IMR-90 (cell line): ENCODE results near the gene GSTT2.

Experiments
- BHLHE40 ChIP-seq: fragments of 150-350 bp; IDR thresholded peaks from 2 replicates; pipeline ENCODE4 v1.6.1; 2016; ENCODE audit warnings: mild to moderate bottlenecking, low read depth, low read length
- CEBPB ChIP-seq: IDR thresholded peaks from 2 replicates; pipeline ENCODE4 v1.6.1; 2012; ENCODE audit warnings: low read depth, low read length, improper control_type of control experiment
- CHD1 ChIP-seq: IDR thresholded peaks from 2 replicates; pipeline ENCODE4 v1.6.1; 2012; ENCODE audit warnings: low read depth, low read length, improper control_type of control experiment
- MAFK ChIP-seq: IDR thresholded peaks from 2 replicates; pipeline ENCODE4 v1.6.1; 2012; ENCODE audit warnings: low read depth, low read length, improper control_type of control experiment
- MXI1 ChIP-seq: IDR thresholded peaks from 2 replicates; pipeline ENCODE4 v1.6.1; 2012; ENCODE audit warnings: low read depth, mild to moderate bottlenecking, low read length, moderate library complexity, borderline replicate concordance
- POLR2A ChIP-seq: IDR thresholded peaks from 2 replicates; pipeline ENCODE4 v1.6.1; 2012; ENCODE audit warnings: mild to moderate bottlenecking, low read depth, low read length
- RCOR1 ChIP-seq: IDR thresholded peaks from 2 replicates; pipeline ENCODE4 v1.6.1; 2012; ENCODE audit warnings: mild to moderate bottlenecking, low read length, improper control_type of control experiment; ENCODE audit not compliant: insufficient replicate concordance
- RFX5 ChIP-seq: IDR thresholded peaks from 2 replicates; pipeline ENCODE4 v1.8.0; 2012; ENCODE audit warnings: low read depth, mild to moderate bottlenecking, low read length, moderate library complexity
- SMC3 ChIP-seq: fragments of 150-350 bp; IDR thresholded peaks from 2 replicates; pipeline ENCODE4 v1.6.1; 2016; ENCODE audit warnings: low read depth, mild to moderate bottlenecking, antibody characterized with exemption, low read length, moderate library complexity
- TF ChIP-seq, protein P1 (sequence below): conservative IDR thresholded peaks from 2 replicates; pipeline ENCODE4 v1.5.1; 2012; ENCODE audit warnings: mild to moderate bottlenecking, low read depth, low read length, improper control_type of control experiment
- TF ChIP-seq, protein P2 (sequence below): fragments of 150-350 bp; IDR thresholded peaks from 2 replicates; pipeline ENCODE4 v1.6.1; 2017; ENCODE audit warnings: mild to moderate bottlenecking, antibody characterized with exemption, low read length, low read depth
- TF ChIP-seq, protein P3 (sequence below): fragments of 150-350 bp; IDR thresholded peaks from 2 replicates; pipeline ENCODE4 v1.6.1; 2016; ENCODE audit warnings: low read depth, mild to moderate bottlenecking, low read length, moderate library complexity, borderline replicate concordance

DNA sequence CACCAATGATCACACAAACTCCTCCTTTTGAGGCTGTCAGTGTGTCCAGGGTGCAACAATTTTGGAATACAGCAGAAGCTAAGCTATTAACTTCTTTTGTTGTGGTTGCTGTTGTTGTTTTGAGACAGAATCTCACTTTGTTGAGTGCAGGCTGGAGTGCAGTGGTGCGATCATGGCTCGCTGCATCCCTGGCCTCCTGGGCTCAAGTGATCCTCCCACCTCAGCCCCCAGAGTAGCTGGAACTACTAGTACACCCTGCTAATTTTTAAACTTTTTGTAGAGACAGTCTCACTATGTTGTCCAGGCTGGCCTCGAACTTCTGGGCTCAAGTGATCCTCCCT lies 40.9 kb upstream of the GSTT2 start:
- TF ChIP-seq MAFK (no peak), BHLHE40 (no peak), POLR2A (no peak), RFX5 (no peak), SMC3 (no peak), MXI1 (no peak), CEBPB (no peak), RCOR1 (no peak), CHD1 (no peak)
- TF ChIP-seq, protein P1, sequence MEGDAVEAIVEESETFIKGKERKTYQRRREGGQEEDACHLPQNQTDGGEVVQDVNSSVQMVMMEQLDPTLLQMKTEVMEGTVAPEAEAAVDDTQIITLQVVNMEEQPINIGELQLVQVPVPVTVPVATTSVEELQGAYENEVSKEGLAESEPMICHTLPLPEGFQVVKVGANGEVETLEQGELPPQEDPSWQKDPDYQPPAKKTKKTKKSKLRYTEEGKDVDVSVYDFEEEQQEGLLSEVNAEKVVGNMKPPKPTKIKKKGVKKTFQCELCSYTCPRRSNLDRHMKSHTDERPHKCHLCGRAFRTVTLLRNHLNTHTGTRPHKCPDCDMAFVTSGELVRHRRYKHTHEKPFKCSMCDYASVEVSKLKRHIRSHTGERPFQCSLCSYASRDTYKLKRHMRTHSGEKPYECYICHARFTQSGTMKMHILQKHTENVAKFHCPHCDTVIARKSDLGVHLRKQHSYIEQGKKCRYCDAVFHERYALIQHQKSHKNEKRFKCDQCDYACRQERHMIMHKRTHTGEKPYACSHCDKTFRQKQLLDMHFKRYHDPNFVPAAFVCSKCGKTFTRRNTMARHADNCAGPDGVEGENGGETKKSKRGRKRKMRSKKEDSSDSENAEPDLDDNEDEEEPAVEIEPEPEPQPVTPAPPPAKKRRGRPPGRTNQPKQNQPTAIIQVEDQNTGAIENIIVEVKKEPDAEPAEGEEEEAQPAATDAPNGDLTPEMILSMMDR, result no peak
- TF ChIP-seq, protein P2, sequence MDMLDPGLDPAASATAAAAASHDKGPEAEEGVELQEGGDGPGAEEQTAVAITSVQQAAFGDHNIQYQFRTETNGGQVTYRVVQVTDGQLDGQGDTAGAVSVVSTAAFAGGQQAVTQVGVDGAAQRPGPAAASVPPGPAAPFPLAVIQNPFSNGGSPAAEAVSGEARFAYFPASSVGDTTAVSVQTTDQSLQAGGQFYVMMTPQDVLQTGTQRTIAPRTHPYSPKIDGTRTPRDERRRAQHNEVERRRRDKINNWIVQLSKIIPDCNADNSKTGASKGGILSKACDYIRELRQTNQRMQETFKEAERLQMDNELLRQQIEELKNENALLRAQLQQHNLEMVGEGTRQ, result no peak
- TF ChIP-seq, protein P3, sequence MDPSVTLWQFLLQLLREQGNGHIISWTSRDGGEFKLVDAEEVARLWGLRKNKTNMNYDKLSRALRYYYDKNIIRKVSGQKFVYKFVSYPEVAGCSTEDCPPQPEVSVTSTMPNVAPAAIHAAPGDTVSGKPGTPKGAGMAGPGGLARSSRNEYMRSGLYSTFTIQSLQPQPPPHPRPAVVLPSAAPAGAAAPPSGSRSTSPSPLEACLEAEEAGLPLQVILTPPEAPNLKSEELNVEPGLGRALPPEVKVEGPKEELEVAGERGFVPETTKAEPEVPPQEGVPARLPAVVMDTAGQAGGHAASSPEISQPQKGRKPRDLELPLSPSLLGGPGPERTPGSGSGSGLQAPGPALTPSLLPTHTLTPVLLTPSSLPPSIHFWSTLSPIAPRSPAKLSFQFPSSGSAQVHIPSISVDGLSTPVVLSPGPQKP, result no peak
